GM21737 (cell line): ENCODE results near the gene GCK.

Source experiments
- ATAC-seq: cut with Tn5 transposase; IDR thresholded peaks from one replicate; pipeline ENCODE4 v1.9.1; 2021; ENCODE audit warnings: mild to moderate bottlenecking, moderate library complexity; ENCODE audit not compliant: unreplicated experiment

Gene GCK

GRCh38 chr7:44108768-44109750 is 80.2 kb downstream of the GCK start:
- no peak for ATAC-seq

DNA sequence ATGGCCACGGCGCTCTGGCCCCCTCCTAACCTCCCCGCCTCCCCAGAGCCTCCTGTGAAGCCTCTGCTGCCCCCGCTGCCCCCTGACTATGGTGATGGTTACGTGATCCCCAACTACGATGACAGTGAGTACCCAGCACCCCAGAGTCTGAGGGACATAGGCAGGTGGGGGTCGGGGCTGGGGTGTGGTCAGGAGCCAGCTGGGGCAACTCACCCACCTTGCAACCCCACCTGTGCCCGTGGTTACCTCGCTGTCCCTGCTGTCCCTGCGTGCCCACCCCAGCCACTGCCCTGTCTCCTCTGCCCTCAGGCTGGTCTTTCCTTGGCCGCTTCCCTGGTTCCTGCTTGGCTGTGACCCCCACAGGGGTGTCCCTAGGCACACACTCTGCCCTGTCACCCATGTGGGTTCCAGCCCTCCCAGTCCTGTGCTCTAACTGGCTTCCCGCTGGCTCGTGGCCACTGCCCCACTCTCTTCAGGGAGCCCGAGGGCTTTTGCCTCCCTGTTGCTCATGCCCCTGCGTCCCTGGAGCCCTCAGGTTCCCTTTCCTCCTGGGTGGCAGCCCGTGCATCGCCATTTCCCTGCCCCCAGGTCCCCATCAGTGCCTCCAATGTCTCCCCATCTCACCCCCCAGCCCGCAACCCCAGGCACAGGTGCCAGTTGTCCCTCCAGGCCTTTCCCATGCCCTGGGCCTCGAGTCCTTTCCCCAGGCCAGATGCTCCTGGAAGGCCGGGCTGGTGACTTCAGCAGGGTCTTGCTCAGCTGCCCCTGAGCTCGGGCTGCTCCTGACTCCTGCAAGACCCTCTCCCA is 81.1 kb downstream of the GCK start:
- ATAC-seq: no peak

DNA sequence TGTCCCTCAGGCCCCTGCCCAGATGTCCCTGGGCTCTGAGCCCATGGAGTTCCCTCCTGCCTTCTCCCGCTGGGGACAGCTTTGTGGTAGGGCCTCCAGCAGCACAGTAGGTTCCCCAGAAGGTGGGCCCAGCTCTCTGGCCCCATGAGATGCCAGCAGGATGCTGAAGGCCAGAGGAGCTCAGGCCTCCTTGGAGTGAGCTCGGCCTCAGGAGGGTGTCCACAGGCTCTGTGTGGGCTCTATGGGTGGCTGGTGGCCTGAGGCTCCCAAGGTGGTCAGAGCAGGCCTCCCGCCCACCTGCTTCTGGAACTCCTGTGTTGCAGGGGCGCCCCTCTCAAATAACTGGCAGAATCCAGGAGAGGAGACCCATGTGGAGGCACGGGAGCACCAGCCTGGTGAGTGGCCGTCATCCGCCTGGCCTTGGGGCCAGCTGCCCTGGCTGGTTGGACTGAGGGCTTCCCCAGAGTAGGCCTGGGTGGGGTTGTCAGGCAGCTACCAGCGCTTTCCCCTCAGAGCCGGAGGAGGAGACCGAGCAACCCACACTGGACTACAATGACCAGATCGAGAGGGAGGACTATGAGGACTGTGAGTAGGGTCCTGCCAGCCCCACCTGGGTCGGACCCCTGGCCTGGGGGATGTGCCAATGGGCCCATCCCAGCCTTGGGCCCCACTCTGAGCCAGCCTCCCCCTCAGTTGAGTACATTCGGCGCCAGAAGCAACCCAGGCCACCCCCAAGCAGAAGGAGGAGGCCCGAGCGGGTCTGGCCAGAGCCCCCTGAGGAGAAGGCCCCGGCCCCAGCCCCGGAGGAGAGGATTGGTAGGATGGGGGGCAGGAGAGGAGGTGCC is 81.9 kb downstream of the GCK start:
- ATAC-seq: no peak

GRCh38 chr7:44106311-44107065 is 82.8 kb downstream of the GCK start:
- ATAC-seq: no peak

GRCh38 chr7:44105832-44106231 is 83.4 kb downstream of the GCK start:
- no peak for ATAC-seq

- ATAC-seq: no peak
Measured at GRCh38 chr7:44104860-44105771, 84.1 kb downstream of the GCK start.

- no peak for ATAC-seq
Measured at GRCh38 chr7:44103923-44104859, 85.0 kb downstream of the GCK start, which contains the start of gene AEBP1. TSS of gene AEBP1 (plus strand) at chr7:44104345. CDS start at chr7:44104666, 321 bp downstream.

DNA sequence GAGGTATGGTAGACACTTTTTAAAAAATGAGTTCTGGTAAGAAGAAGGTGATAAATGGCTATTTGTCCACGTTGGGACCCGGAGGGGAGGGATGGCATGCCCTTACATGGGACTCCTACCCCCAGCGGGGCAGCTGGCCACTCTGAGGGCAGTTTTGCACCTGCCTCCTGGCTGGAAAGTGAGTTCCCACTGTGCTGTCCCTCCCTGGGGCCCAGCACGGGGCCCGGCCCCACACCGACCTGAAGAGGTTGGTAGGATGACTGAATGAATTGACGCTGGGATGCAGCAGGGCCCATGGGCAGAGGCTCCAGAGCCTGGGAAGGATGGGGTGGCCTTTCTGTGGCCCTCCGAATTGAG is 85.7 kb downstream of the GCK start:
- no peak for ATAC-seq

- ATAC-seq: no peak
Measured at GRCh38 chr7:44102846-44103565, 86.2 kb downstream of the GCK start.

DNA sequence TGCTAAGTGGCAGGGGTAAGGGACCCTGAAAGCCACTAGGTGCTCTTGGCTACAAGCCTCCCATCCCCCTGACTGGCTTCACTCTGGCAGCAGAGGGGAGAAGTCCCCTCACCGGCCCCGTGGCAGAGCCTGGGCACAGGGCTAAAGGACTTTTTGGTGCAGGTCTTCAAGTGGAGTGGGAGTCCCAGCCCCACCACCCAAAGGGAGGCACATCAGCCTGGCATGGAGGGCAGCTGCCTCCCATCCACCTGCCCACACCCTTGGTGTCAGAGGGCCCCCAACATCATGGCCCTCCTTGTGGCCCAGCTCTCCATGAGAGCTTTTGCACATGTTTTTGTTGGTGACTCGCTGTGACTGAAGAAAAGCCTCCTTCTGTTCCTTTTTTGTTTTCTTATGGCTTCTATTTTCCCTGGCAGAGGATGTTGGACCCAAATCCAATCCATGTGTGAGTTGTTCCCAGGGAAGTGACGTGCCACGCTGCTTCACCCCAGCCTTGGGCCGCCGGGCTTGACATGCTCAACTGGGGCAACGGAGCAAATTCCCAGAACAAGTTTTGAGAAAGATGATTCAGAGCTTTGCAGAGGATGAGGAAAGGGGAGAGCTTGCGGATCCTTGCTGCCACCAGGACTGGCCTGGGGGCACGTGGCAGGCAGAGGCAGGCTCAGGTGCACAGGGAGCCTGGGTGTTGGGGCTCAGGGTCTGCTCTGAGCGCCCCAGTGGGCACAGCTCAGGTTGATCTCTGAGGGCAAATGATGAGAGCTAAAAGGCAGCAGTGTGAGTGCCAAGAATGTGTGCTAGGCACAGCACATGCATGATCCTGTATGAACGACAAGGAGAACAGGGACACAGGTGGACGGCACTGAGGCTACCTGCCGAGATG is 87.0 kb downstream of the GCK start:
- no peak for ATAC-seq

- ATAC-seq: no peak
Measured at GRCh38 chr7:44101303-44101965, 87.8 kb downstream of the GCK start.

- ATAC-seq: no peak
Measured at GRCh38 chr7:44100458-44101302, 88.6 kb downstream of the GCK start.

- ATAC-seq: no peak
Measured at GRCh38 chr7:44099669-44100068, 89.6 kb downstream of the GCK start.

- ATAC-seq: no peak
Measured at GRCh38 chr7:44098092-44099068, 90.9 kb downstream of the GCK start.
